PC-9 (cell line): Measurements from ENCODE around the gene LRMDA. TPM values are rescaled to one million over a fixed set of nuclear protein-coding genes. Genes with fewer than 3 reads are reported as not detected.

Experiments
- BruUV-seq: library from RNA; stranded (reverse); fragments of 400-500 nt; replicated peaks from 2 replicates; lab custom pipeline; 2021; lab: Mats Ljungman, UMichigan
- CTCF ChIA-PET: fragments of 300-600 bp; sonication (Branson Sonifier 250); formaldehyde crosslinking; loops from one replicate; lab custom pipeline; 2022; ENCODE audit warnings: antibody characterized with exemption; lab: Charles Lee
- POLR2A ChIA-PET: fragments of 300-600 bp; sonication (Branson Sonifier 250); formaldehyde crosslinking; loops from one replicate; lab custom pipeline; 2022; ENCODE audit warnings: antibody characterized with exemption; ENCODE audit not compliant: unreplicated experiment; lab: Charles Lee
- DNase-seq, 2 experiments: peaks; one replicate each; pipeline versions ENCODE4 v3.0.0 to v3.0.0-alpha.2; 2015 to 2022; ENCODE audit warnings: mixed read lengths in 1 of 2
- H2AFZ ChIP-seq: fragments of 200-600 bp; sonication (generic); 2 replicates; pipeline ENCODE4 v1.8.1; 2017; ENCODE audit warnings: antibody characterized with exemption
- H3F3A ChIP-seq: fragments of 200-600 bp; sonication (generic); 2 replicates; pipeline ENCODE4 v1.8.1; 2017; ENCODE audit warnings: antibody characterized with exemption, mild to moderate bottlenecking, low read depth; ENCODE audit not compliant: insufficient read depth
- H3K27ac ChIP-seq: fragments of 200-600 bp; sonication (generic); 2 replicates; pipeline ENCODE4 v1.6.1; 2016; ENCODE audit warnings: mixed run types
- H3K27me3 ChIP-seq: fragments of 200-600 bp; sonication (generic); 2 replicates; pipeline ENCODE4 v1.6.1; 2016; ENCODE audit warnings: low read depth, mixed run types; ENCODE audit not compliant: insufficient read depth
- H3K36me3 ChIP-seq: fragments of 200-600 bp; sonication (generic); 2 replicates; pipeline ENCODE4 v1.6.1; 2016; ENCODE audit warnings: low read depth, mixed run types
- H3K4me1 ChIP-seq: fragments of 200-600 bp; sonication (generic); replicated peaks from 2 replicates; pipeline ENCODE4 v1.6.1; 2016; ENCODE audit warnings: mixed run types; ENCODE audit not compliant: insufficient read depth
- H3K4me2 ChIP-seq: fragments of 200-600 bp; sonication (generic); 2 replicates; pipeline ENCODE4 v1.6.1; 2017; ENCODE audit warnings: mixed run types
- H3K4me3 ChIP-seq: fragments of 200-600 bp; sonication (generic); 2 replicates; pipeline ENCODE4 v1.6.1; 2016; ENCODE audit warnings: mixed run types
- H3K79me2 ChIP-seq: fragments of 200-600 bp; sonication (generic); 2 replicates; pipeline ENCODE4 v1.6.1; 2017; ENCODE audit warnings: low read depth, mixed run types
- H3K9me2 ChIP-seq: fragments of 200-600 bp; sonication (generic); 2 replicates; pipeline ENCODE4 v1.8.1; 2017; ENCODE audit warnings: mild to moderate bottlenecking; ENCODE audit not compliant: insufficient read depth
- H3K9me3 ChIP-seq: fragments of 200-600 bp; sonication (generic); 2 replicates; pipeline ENCODE4 v1.8.1; 2016; ENCODE audit warnings: low read depth; ENCODE audit not compliant: insufficient read depth
- H4K20me1 ChIP-seq: fragments of 200-600 bp; sonication (generic); 2 replicates; pipeline ENCODE4 v1.8.1; 2017; ENCODE audit not compliant: insufficient read depth
- CTCF ChIP-seq: fragments of 200-600 bp; sonication (generic); conservative IDR thresholded peaks from 2 replicates; pipeline ENCODE4 v1.6.1; 2017; ENCODE audit warnings: mixed run types, antibody characterized with exemption, mild to moderate bottlenecking, moderate library complexity
- EZH2 ChIP-seq: fragments of 200-600 bp; sonication (generic); IDR thresholded peaks from 2 replicates; pipeline ENCODE4 v1.8.0; 2017; ENCODE audit warnings: antibody characterized with exemption, low read depth
- intact Hi-C: fragments of 100-400 bp; cut with micrococcal nuclease; formaldehyde crosslinking; loops from one replicate; pipeline ENCODE4 v1.10.0; 2022; ENCODE audit not compliant: unreplicated experiment
- total RNA-seq: library from RNA; stranded (reverse); gene quantifications from 2 replicates; pipeline ENCODE4 v1.2.3, GENCODE V29; 2021

Gene LRMDA
- total RNA-seq, 1 experiment from 2014 or later = not detected

DNA sequence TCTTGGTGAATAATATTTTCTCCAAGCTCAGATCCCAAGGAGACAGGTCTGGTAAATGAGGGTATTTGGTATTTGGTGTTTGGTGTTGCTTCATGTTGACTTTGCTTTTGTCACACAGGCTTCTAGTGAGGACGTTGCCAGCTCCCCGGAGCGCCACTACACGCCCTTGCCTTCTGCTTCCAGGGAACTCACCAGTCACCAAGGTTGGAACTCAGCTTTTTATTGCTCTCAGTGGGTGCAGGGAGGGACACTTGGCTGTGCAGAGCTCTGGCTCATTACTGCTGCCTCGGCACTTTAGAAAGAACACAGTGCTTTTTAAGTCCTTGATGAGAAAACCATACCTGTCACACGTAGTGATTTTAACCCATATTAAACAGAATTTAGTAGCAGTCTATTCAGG is 892.9 kb downstream of the LRMDA start:
- Histone ChIP-seq H3K27me3 (no peaks in the 10 kb centered on the region), H3K79me2 (no peaks in the 10 kb centered on the region), H4K20me1 (no peaks in the 10 kb centered on the region), H3K36me3 (no peaks in the 10 kb centered on the region), H3K4me2 (no peak overlapping the region), H3K4me3 (no peak overlapping the region), H3K9me3 (no peaks in the 10 kb centered on the region; the same call in 1 of the 2 replicates), H3K9me2 (no peaks in the 10 kb centered on the region), H3F3A (peaks cover 3% of the 10 kb centered on the region; the same call in 1 of the 2 replicates), H3K27ac (no peak overlapping the region), H3K4me1 (peaks cover 6% of the 10 kb centered on the region), H2AFZ (no peak overlapping the region)
- TF ChIP-seq CTCF (no peak), EZH2 (no peak)
- POLR2A ChIA-PET = no interaction called here
- BruUV-seq = no TSS peak
- intact Hi-C loops = no loop called here
- peak in 1 of 2 experiments; percentile 3 for DNase-seq
- CTCF ChIA-PET = no interaction called here

GRCh38 chr10:76327441-76327840 is 896.0 kb downstream of the LRMDA start:
- BruUV-seq = no TSS peak
- POLR2A ChIA-PET = no interaction called here
- Histone ChIP-seq H3K9me3 (no peaks in the 10 kb centered on the region; the same call in 1 of the 2 replicates), H3F3A (peaks cover 26% of the 10 kb centered on the region), H2AFZ (no peak overlapping the region), H3K36me3 (no peaks in the 10 kb centered on the region), H4K20me1 (no peaks in the 10 kb centered on the region), H3K9me2 (no peaks in the 10 kb centered on the region), H3K27me3 (no peaks in the 10 kb centered on the region), H3K4me1 (peaks cover 29% of the 10 kb centered on the region), H3K79me2 (no peaks in the 10 kb centered on the region), H3K4me2 (no peak overlapping the region), H3K27ac (no peak overlapping the region), H3K4me3 (no peak overlapping the region)
- DNase-seq = no peak
- CTCF ChIA-PET = no interaction called here
- TF ChIP-seq EZH2 = no peak
- no peak for TF ChIP-seq CTCF
- intact Hi-C loops = no loop called here

GRCh38 chr10:76328348-76328747 is 896.9 kb downstream of the LRMDA start:
- Histone ChIP-seq H4K20me1 (no peaks in the 10 kb centered on the region), H3K79me2 (no peaks in the 10 kb centered on the region), H3K4me2 (no peak overlapping the region), H3K9me3 (no peaks in the 10 kb centered on the region; the same call in 1 of the 2 replicates), H2AFZ (no peak overlapping the region), H3K27ac (no peak overlapping the region), H3K36me3 (no peaks in the 10 kb centered on the region), H3F3A (peaks cover 26% of the 10 kb centered on the region), H3K4me1 (peaks cover 29% of the 10 kb centered on the region), H3K4me3 (no peak overlapping the region), H3K9me2 (no peaks in the 10 kb centered on the region), H3K27me3 (no peaks in the 10 kb centered on the region)
- intact Hi-C loops = no loop called here
- CTCF ChIA-PET = no interaction called here
- DNase-seq = no peak
- POLR2A ChIA-PET = no interaction called here
- TF ChIP-seq CTCF (no peak), EZH2 (no peak)
- no TSS peak for BruUV-seq
